Sigmoid colon (tissue), 7 donors: ENCODE data around the gene MUC5AC. TPM values are rescaled to one million over a fixed set of nuclear protein-coding genes. Genes with fewer than 3 reads are reported as not detected.

ENCODE experiments used
- DNase-seq: peaks from one replicate; pipeline ENCODE4 v3.0.0-alpha.2; 2019
- H3K27ac ChIP-seq, 4 donors: fragments of 200-600 bp; sonication (generic); one replicate each; pipeline ENCODE4 v1.5.1; 2016 to 2019; ENCODE audit warnings: mild to moderate bottlenecking in 1 of 4
- H3K27me3 ChIP-seq, 3 donors: fragments of 200-600 bp; sonication (generic); one replicate each; pipeline ENCODE4 v1.5.1; 2019; ENCODE audit warnings: mild to moderate bottlenecking in 1 of 3
- H3K36me3 ChIP-seq, 4 donors: fragments of 200-600 bp; sonication (generic); one replicate each; pipeline ENCODE4 v1.5.1; 2016 to 2019
- H3K4me1 ChIP-seq, 4 donors: fragments of 200-600 bp; sonication (generic); one replicate each; pipeline ENCODE4 v1.5.1; 2017 to 2019
- H3K4me3 ChIP-seq, 4 donors: fragments of 200-600 bp; sonication (generic); one replicate each; pipeline ENCODE4 v1.5.1; 2017 to 2019; ENCODE audit warnings: mild to moderate bottlenecking in 2 of 4, moderate library complexity in 1 of 4
- H3K9me3 ChIP-seq, 4 donors: fragments of 200-600 bp in 3 of 4; sonication (generic) in 3 of 4; one replicate each; pipeline versions ENCODE4 v1.5.1 to v1.6.1; 2013 to 2019
- EP300 ChIP-seq, 4 donors: sonication (generic); formaldehyde crosslinking; IDR thresholded peaks; one replicate each; pipeline ENCODE4 v1.6.1; 2017; ENCODE audit warnings: antibody characterized with exemption in 4 of 4
- POLR2A ChIP-seq, 2 donors: fragments of 450-650 bp; IDR thresholded peaks; one replicate each; pipeline ENCODE4 v1.6.1; 2016; ENCODE audit warnings: antibody characterized with exemption in 2 of 2, mild to moderate bottlenecking in 2 of 2, moderate library complexity in 2 of 2
- POLR2AphosphoS5 ChIP-seq, 4 donors: sonication (generic); formaldehyde crosslinking; IDR thresholded peaks; one replicate each; pipeline ENCODE4 v1.6.1; 2017; ENCODE audit warnings: antibody characterized with exemption in 4 of 4
- WGBS, 2 donors: extraction: QIAGEN DNeasy Blood & Tissue Kit; methylation state at CpG; one replicate each; pipeline ENCODE4 v1.1.7; 2013; 5-methylcytosine and 5-hydroxymethylcytosine counted together
- intact Hi-C: fragments of 100-400 bp; cut with DNase I; formaldehyde crosslinking; loops from one replicate; pipeline ENCODE4 v1.15.1; 2023
- polyA plus RNA-seq, 3 donors: library from polyadenylated mRNA; stranded (reverse); fragments of 200-250 nt; gene quantifications; one replicate each; pipeline ENCODE4 v1.2.3, GENCODE V29; 2013
- total RNA-seq, 4 donors: library from RNA; depleted of rRNA; stranded (reverse); fragments of >200 nt; gene quantifications; one replicate each; pipeline ENCODE4 v1.1.0, GENCODE V29; 2016
- TF ChIP-seq, protein P1 (sequence below), 4 experiments: fragments of 450-650 bp in 3 of 4; fragments of 200-600 bp in 1 of 4; IDR thresholded peaks; one replicate each; pipeline ENCODE4 v1.5.1; 2016 to 2019; ENCODE audit warnings: antibody characterized with exemption in 4 of 4, mild to moderate bottlenecking in 3 of 4, moderate library complexity in 2 of 4
- donor health status: healthy with polysubstance abuse.
- donor health status: Bipolar disorder and iron deficiency.
- donor health status: healthy.

Gene MUC5AC
- total and polyA plus RNA-seq, 7 donors = under 0.01 to 0.09 (median under 0.01) TPM; not detected in 4

DNA sequence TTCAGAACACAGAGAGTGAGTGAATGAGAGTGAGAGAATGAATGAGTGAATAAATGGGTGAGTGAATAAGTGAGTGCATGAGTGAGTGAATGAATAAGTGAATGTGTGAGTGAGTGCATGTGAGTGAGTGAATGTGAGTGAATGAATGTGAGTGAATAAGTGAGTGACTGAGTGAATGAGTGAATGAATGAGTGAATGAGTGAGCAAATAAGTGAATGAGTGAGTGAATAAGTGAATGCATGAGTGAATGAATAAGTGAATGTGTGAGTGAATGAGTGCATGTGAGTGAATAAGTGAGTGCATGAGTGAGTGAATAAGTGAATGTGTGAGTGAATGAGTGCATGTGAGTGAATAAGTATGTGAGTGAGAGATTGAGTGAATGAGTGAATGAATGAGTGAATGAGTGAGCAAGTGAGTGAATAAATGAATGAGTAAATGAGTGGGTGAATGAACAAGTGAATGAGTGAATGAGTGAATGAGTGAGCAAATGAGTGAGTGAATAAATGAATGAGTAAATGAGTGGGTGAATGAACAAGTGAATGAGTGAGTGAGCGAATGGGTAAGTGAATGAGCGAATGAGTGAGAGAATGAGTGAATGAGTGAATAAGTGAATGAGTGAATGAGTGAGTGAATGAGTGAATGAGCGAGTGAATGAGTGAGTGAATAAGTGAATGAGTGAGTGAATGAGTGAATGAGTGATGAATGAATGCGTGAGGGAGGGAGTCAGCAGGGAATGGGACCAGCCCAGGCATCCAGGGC is 43.8 kb downstream of the MUC5AC start:
- Histone ChIP-seq H3K9me3 (no peaks in the 10 kb centered on the region), H3K4me3 (no peak overlapping the region), H3K36me3 (no peaks in the 10 kb centered on the region), H3K27ac (no peak overlapping the region), H3K4me1 (peaks cover 0 to 7% (median 3%) of the 10 kb centered on the region in 4 donors), H3K27me3 (peaks cover 11 to 69% (median 44%) of the 10 kb centered on the region in 3 donors)
- DNase-seq = no peak
- intact Hi-C loops = loop anchor here (2.0 to 5.0 kb wide), 2 partner anchors 101 to 373 kb away; no protein-coding TSS in a partner anchor
- 82 to 91% methylated on average over 4 of the region's 4 CpGs for WGBS, 2 donors
- no peak for TF ChIP-seq POLR2A (IDR thresholded peaks at IDR 0.05)
- TF ChIP-seq, protein P1, sequence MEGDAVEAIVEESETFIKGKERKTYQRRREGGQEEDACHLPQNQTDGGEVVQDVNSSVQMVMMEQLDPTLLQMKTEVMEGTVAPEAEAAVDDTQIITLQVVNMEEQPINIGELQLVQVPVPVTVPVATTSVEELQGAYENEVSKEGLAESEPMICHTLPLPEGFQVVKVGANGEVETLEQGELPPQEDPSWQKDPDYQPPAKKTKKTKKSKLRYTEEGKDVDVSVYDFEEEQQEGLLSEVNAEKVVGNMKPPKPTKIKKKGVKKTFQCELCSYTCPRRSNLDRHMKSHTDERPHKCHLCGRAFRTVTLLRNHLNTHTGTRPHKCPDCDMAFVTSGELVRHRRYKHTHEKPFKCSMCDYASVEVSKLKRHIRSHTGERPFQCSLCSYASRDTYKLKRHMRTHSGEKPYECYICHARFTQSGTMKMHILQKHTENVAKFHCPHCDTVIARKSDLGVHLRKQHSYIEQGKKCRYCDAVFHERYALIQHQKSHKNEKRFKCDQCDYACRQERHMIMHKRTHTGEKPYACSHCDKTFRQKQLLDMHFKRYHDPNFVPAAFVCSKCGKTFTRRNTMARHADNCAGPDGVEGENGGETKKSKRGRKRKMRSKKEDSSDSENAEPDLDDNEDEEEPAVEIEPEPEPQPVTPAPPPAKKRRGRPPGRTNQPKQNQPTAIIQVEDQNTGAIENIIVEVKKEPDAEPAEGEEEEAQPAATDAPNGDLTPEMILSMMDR (IDR thresholded peaks at IDR 0.05) = no peak
- no peak for TF ChIP-seq POLR2AphosphoS5 (IDR thresholded peaks at IDR 0.05)
- TF ChIP-seq EP300 (IDR thresholded peaks at IDR 0.05) = no peak

DNA sequence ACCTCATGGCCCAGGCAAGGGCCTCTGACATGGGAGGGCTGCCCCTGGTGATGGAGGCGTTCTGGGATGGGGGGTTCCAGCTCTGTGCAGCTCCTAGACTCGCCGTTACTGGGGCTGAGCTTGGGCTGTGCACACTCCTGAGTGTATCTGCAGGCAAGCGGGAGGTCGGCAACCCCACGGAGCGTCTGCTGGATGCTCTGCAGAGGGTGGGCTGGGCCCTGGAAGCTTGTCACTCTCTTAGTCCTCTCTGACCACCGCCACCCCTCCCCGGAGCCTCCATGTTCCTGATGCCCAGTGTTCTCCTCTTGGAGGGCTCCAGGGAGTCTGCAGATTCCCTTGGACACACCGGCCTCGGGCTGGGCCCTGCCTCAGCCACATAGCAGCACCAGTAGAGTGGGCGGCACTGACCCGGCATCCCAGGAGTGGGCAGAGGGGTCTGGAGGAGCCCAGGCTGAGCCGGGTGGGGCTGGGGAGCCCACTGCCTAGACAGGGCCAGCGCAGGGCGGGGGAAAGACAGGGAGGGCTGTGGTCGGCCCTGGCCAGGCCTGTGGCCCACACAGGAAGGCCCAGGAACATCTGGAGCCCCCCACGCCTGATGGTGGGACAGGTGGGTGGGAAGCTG is 44.5 kb downstream of the MUC5AC start:
- Histone ChIP-seq H3K9me3 (no peaks in the 10 kb centered on the region), H3K4me3 (no peak overlapping the region), H3K27ac (no peak overlapping the region), H3K27me3 (peaks cover 8 to 62% (median 37%) of the 10 kb centered on the region in 3 donors), H3K4me1 (peaks cover 0 to 7% (median 3%) of the 10 kb centered on the region in 4 donors), H3K36me3 (no peaks in the 10 kb centered on the region)
- TF ChIP-seq, protein P1 (IDR thresholded peaks at IDR 0.05) = no peak
- TF ChIP-seq POLR2A (IDR thresholded peaks at IDR 0.05) = no peak
- TF ChIP-seq POLR2AphosphoS5 (IDR thresholded peaks at IDR 0.05) = no peak
- TF ChIP-seq EP300 (IDR thresholded peaks at IDR 0.05) = no peak
- 47 to 57% methylated on average over 18 of the region's 18 CpGs for WGBS, 2 donors
- DNase-seq = peak; percentile 63
- intact Hi-C loops = loop anchor here (2.0 to 5.0 kb wide), 2 partner anchors 100 to 373 kb away; no protein-coding TSS in a partner anchor

DNA sequence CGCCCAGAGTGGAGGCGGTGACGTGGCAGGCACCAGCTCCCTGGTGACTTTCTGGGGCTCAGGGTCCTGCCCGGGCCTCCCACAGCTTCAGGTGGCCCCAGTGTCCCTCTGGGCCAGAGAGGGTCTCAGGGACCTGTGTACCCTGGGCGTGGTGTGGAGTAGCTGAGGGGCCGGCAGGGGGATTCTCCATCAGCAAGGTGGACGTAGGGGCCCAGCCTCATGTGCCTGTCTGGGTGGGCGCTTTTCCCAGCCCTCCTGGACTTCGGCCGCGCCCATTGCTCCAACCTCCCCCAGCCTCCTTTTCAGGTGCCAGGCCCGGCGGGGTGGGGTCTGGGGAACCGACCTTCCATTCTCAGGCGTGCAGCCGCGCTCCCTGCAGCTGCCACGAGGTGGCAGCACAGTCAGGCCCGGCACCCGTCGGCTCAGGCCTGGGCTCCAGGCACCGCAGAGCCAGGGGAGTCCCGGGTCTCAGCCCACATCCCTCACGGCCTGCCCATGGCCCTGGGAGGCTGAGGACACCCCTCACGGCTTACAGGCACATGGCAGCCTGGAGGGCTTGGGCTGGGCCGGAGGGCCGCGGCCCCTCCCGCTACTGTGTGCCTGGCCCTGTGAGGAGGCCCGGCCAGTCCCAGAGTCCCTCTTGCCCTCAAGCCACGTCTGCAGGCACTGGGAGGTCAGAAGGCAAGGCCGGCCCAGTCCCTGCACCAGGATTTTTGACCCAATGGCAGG is 45.2 kb downstream of the MUC5AC start:
- 15 to 24% methylated on average over 32 of the region's 32 CpGs for WGBS, 2 donors
- intact Hi-C loops = loop anchor here (1.0 to 5.0 kb wide), 3 partner anchors 99 to 372 kb away; no protein-coding TSS in a partner anchor

More for the DNA sequence above, 45.2 kb downstream of the MUC5AC start:
- H3K27me3 ChIP-seq = peaks cover 3 to 56% (median 30%) of the 10 kb centered on the region in 3 donors
- peak; percentile 66 for DNase-seq
- H3K27ac ChIP-seq = no peak overlapping the region
- peaks cover 0 to 7% (median 3%) of the 10 kb centered on the region in 4 donors for H3K4me1 ChIP-seq
- no peaks in the 10 kb centered on the region for H3K36me3 ChIP-seq
- TF ChIP-seq POLR2A (IDR thresholded peaks at IDR 0.05) (no peak), POLR2AphosphoS5 (IDR thresholded peaks at IDR 0.05) (no peak), EP300 (IDR thresholded peaks at IDR 0.05) (no peak)
- TF ChIP-seq, protein P1 (IDR thresholded peaks at IDR 0.05) = peak; percentile 57 to 92 (median 79)
- H3K4me3 ChIP-seq = no peak overlapping the region
- no peaks in the 10 kb centered on the region for H3K9me3 ChIP-seq
